ENCODE results near the gene TMEM267. TPM values are rescaled to one million over a fixed set of nuclear protein-coding genes. Genes with fewer than 3 reads are reported as not detected.

The TMEM267 gene
- total RNA-seq, 1 donor from 2014 or later, result 6.8 TPM

GRCh38 chr5:43415935-43416802, 67.5 kb downstream of the TMEM267 start:
- peaks cover 4% of the 10 kb centered on the region for H3K36me3 Mint-ChIP-seq (ENCODE audit: low read depth, unreplicated experiment)
- no peak overlapping the region for H3K27ac Mint-ChIP-seq (ENCODE audit: unreplicated experiment)
- TF ChIP-seq, protein P1, sequence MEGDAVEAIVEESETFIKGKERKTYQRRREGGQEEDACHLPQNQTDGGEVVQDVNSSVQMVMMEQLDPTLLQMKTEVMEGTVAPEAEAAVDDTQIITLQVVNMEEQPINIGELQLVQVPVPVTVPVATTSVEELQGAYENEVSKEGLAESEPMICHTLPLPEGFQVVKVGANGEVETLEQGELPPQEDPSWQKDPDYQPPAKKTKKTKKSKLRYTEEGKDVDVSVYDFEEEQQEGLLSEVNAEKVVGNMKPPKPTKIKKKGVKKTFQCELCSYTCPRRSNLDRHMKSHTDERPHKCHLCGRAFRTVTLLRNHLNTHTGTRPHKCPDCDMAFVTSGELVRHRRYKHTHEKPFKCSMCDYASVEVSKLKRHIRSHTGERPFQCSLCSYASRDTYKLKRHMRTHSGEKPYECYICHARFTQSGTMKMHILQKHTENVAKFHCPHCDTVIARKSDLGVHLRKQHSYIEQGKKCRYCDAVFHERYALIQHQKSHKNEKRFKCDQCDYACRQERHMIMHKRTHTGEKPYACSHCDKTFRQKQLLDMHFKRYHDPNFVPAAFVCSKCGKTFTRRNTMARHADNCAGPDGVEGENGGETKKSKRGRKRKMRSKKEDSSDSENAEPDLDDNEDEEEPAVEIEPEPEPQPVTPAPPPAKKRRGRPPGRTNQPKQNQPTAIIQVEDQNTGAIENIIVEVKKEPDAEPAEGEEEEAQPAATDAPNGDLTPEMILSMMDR (IDR thresholded peaks at IDR 0.05; ENCODE audit: unreplicated experiment), result no peak
- DNase-seq (ENCODE audit: low spot score), result no peak
- H3K9me3 Mint-ChIP-seq (ENCODE audit: unreplicated experiment), result no peaks in the 10 kb centered on the region
- no peaks in the 10 kb centered on the region for H3K4me1 Mint-ChIP-seq (ENCODE audit: unreplicated experiment)
- no peak overlapping the region for H3K4me3 Mint-ChIP-seq (ENCODE audit: unreplicated experiment)
- H3K27me3 Mint-ChIP-seq (ENCODE audit: unreplicated experiment), result peaks cover 1% of the 10 kb centered on the region

DNA sequence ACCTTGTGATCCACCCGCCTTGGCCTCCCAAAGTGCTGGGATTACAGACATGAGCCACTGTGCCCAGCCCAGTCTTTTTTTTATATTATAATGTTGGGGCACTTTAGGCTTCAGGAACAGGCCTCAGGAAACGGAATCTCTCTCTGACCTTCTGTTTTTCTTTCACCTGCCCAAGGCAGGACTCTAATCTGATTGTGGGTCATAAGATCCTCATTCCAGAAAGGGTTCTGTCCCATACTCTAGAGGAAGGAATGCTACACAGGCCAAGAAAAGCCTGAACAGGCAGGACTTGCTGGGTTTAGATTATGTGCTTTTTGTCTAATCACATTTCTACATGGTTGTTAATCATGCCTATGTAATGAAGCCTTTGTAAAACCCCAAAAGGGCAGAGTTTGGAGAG, 69.7 kb downstream of the TMEM267 start:
- peaks cover 4% of the 10 kb centered on the region for H3K36me3 Mint-ChIP-seq (ENCODE audit: low read depth, unreplicated experiment)

DNA sequence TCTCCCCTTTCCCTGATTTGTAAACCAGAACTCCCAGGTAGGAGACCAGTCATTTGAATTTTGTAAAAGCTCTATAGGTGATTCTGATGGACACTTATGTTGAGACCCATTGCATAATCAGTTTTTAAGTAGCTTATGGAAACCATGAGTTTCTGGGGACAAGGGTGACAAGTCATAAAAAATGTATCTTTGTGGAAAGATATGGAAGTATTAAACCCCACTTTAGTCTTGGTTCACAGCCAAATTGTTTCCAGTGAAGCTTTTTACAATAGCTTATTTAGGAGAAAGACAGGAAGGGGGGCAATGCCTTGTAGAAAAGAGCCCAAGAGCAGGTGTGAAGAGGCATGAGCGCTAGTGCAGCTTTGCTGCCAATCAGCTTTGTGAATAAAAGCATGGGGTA, 71.0 kb downstream of the TMEM267 start:
- peaks cover 1% of the 10 kb centered on the region for H3K27me3 Mint-ChIP-seq (ENCODE audit: unreplicated experiment)
- DNase-seq (ENCODE audit: low spot score), result no peak
- H3K4me3 Mint-ChIP-seq (ENCODE audit: unreplicated experiment), result no peak overlapping the region
- TF ChIP-seq, protein P1 (IDR thresholded peaks at IDR 0.05; ENCODE audit: unreplicated experiment), result no peak
- H3K27ac Mint-ChIP-seq (ENCODE audit: unreplicated experiment), result no peak overlapping the region
- no peaks in the 10 kb centered on the region for H3K9me3 Mint-ChIP-seq (ENCODE audit: unreplicated experiment)
- H3K36me3 Mint-ChIP-seq (ENCODE audit: low read depth, unreplicated experiment), result peaks cover 4% of the 10 kb centered on the region
- no peaks in the 10 kb centered on the region for H3K4me1 Mint-ChIP-seq (ENCODE audit: unreplicated experiment)

More for the DNA sequence above, 69.7 kb downstream of the TMEM267 start:
- no peak overlapping the region for H3K4me3 Mint-ChIP-seq (ENCODE audit: unreplicated experiment)
- H3K9me3 Mint-ChIP-seq (ENCODE audit: unreplicated experiment), result no peaks in the 10 kb centered on the region
- H3K27ac Mint-ChIP-seq (ENCODE audit: unreplicated experiment), result no peak overlapping the region
- peaks cover 1% of the 10 kb centered on the region for H3K27me3 Mint-ChIP-seq (ENCODE audit: unreplicated experiment)
- no peaks in the 10 kb centered on the region for H3K4me1 Mint-ChIP-seq (ENCODE audit: unreplicated experiment)
- no peak for DNase-seq (ENCODE audit: low spot score)
- TF ChIP-seq, protein P1 (IDR thresholded peaks at IDR 0.05; ENCODE audit: unreplicated experiment), result no peak

DNA sequence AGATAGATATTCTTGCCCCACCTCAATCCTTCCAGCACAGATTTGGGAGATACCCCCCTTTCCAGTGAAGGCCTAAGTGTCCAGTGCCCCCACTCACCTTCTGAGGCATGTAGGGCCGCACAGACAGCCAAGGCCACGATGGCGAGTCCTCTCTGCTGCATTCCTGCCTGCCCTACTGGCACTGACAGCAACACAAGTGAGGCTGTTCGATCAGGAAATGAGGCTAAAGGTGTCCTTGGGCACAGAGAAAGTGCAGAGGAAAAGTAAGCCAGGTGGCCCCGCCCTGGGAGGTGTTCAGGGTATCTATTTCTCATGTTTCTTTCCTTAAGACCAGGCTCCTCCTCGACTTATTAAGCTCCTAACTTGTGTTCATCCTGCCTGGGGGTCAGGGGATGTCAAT, 71.5 kb downstream of the TMEM267 start, which contains the start of gene CCL28:
Gene CCL28, minus strand, starts transcription at position 236 of the 400 bp plus-strand sequence. Its CDS starts 75 bp downstream, at position 161.
- no peak within 1 kb of the TSS for H3K4me3 Mint-ChIP-seq (ENCODE audit: unreplicated experiment)
- H3K4me1 Mint-ChIP-seq (ENCODE audit: unreplicated experiment), result no peaks in the 10 kb centered on the region
- no peak within 1 kb of the TSS for H3K27ac Mint-ChIP-seq (ENCODE audit: unreplicated experiment)
- peaks cover 4% of the 10 kb centered on the region for H3K36me3 Mint-ChIP-seq (ENCODE audit: low read depth, unreplicated experiment)
- TF ChIP-seq, protein P1 (IDR thresholded peaks at IDR 0.05; ENCODE audit: unreplicated experiment), result no peak
- no peak for DNase-seq (ENCODE audit: low spot score)
- H3K27me3 Mint-ChIP-seq (ENCODE audit: unreplicated experiment), result peaks cover 1% of the 10 kb centered on the region
- H3K9me3 Mint-ChIP-seq (ENCODE audit: unreplicated experiment), result no peaks in the 10 kb centered on the region

DNA sequence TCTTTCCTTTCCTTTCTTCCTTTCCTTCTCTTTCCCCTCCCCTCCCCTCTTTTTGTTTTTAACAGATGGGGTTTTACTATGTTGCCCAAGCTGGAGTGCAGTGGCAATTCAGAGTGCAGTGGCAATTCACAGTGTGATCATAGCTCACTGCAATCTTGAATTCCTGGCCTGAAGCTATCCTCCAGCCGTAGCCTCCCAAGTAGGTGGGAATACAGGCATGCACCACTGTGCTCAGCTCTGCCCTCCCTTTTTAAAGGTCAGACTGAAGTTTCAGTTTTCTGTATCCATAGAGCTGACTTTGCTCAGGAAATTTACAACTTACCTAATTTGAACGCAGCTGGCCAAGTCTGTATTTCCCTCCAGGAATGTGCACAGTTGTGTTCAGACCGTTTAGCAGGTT, 72.2 kb downstream of the TMEM267 start:
- H3K27me3 Mint-ChIP-seq (ENCODE audit: unreplicated experiment), result peaks cover 1% of the 10 kb centered on the region

More for the DNA sequence above, 72.2 kb downstream of the TMEM267 start:
- no peak overlapping the region for H3K27ac Mint-ChIP-seq (ENCODE audit: unreplicated experiment)
- no peak for DNase-seq (ENCODE audit: low spot score)
- peaks cover 5% of the 10 kb centered on the region for H3K4me1 Mint-ChIP-seq (ENCODE audit: unreplicated experiment)
- TF ChIP-seq, protein P1 (IDR thresholded peaks at IDR 0.05; ENCODE audit: unreplicated experiment), result no peak
- H3K36me3 Mint-ChIP-seq (ENCODE audit: low read depth, unreplicated experiment), result peaks cover 4% of the 10 kb centered on the region
- no peaks in the 10 kb centered on the region for H3K9me3 Mint-ChIP-seq (ENCODE audit: unreplicated experiment)
- no peak overlapping the region for H3K4me3 Mint-ChIP-seq (ENCODE audit: unreplicated experiment)
